Measurements from ENCODE around the gene FTO. TPM values are rescaled to one million over a fixed set of nuclear protein-coding genes. Genes with fewer than 3 reads are reported as not detected.

FTO gene
- total RNA-seq, 1 donor from 2014 or later = 75.6 TPM

GRCh38 chr16:53920988-53921387 lies 217.0 kb downstream of the FTO start:
- Histone ChIP-seq H3K27me3 (no peaks in the 10 kb centered on the region), H3K4me3 (no peak overlapping the region), H3K9me3 (no peaks in the 10 kb centered on the region), H3K27ac (no peak overlapping the region), H3K36me3 (no peaks in the 10 kb centered on the region), H3K4me1 (no peaks in the 10 kb centered on the region)
- intact Hi-C loops (cut with DNase I) = no loop called here
- ATAC-seq = no peak
- no peak for DNase-seq
- TF ChIP-seq CTCF (IDR thresholded peaks at IDR 0.05) = no peak

- Histone ChIP-seq H3K4me1 (no peaks in the 10 kb centered on the region), H3K27me3 (no peaks in the 10 kb centered on the region), H3K9me3 (no peaks in the 10 kb centered on the region), H3K4me3 (no peak overlapping the region), H3K27ac (no peak overlapping the region), H3K36me3 (no peaks in the 10 kb centered on the region)
- intact Hi-C loops (cut with DNase I) = no loop called here
- DNase-seq (no peak), ATAC-seq (no peak)
- no peak for TF ChIP-seq CTCF (IDR thresholded peaks at IDR 0.05)
Observed at GRCh38 chr16:53922067-53922806, 218.3 kb downstream of the FTO start.

GRCh38 chr16:53922807-53923571 lies 219.0 kb downstream of the FTO start:
- DNase-seq (no peak), ATAC-seq (no peak)
- H3K36me3 ChIP-seq = no peaks in the 10 kb centered on the region
- TF ChIP-seq CTCF (IDR thresholded peaks at IDR 0.05) = no peak
- no peaks in the 10 kb centered on the region for H3K4me1 ChIP-seq
- intact Hi-C loops (cut with DNase I) = no loop called here
- no peaks in the 10 kb centered on the region for H3K9me3 ChIP-seq
- no peaks in the 10 kb centered on the region for H3K27me3 ChIP-seq
- H3K4me3 ChIP-seq = no peak overlapping the region
- no peak overlapping the region for H3K27ac ChIP-seq

GRCh38 chr16:53924331-53925106 lies 220.6 kb downstream of the FTO start:
- no peaks in the 10 kb centered on the region for H3K36me3 ChIP-seq
- no peaks in the 10 kb centered on the region for H3K27me3 ChIP-seq
- H3K9me3 ChIP-seq = no peaks in the 10 kb centered on the region
- TF ChIP-seq CTCF (IDR thresholded peaks at IDR 0.05) = no peak
- no peaks in the 10 kb centered on the region for H3K4me1 ChIP-seq
- intact Hi-C loops (cut with DNase I) = no loop called here
- DNase-seq (no peak), ATAC-seq (no peak)
- H3K27ac ChIP-seq = no peak overlapping the region
- no peak overlapping the region for H3K4me3 ChIP-seq

GRCh38 chr16:53925107-53925410 lies 221.1 kb downstream of the FTO start:
- ATAC-seq (no peak), DNase-seq (no peak)
- Histone ChIP-seq H3K36me3 (no peaks in the 10 kb centered on the region), H3K4me1 (no peaks in the 10 kb centered on the region), H3K27me3 (no peaks in the 10 kb centered on the region), H3K4me3 (no peak overlapping the region), H3K9me3 (no peaks in the 10 kb centered on the region), H3K27ac (no peak overlapping the region)
- intact Hi-C loops (cut with DNase I) = no loop called here
- no peak for TF ChIP-seq CTCF (IDR thresholded peaks at IDR 0.05)

Data from upper lobe of right lung (tissue), 1 donor.